OCI-LY7 (cell line): ENCODE data around the gene TNS1. TPM values are rescaled to one million over a fixed set of nuclear protein-coding genes. Genes with fewer than 3 reads are reported as not detected.

ENCODE experiments used
- BruUV-seq: library from RNA; stranded (reverse); fragments of 400-500 nt; replicated peaks from 2 replicates; lab custom pipeline; 2021; lab: Mats Ljungman, UMichigan
- CTCF ChIA-PET: fragments of 300-600 bp; sonication (Branson Sonifier 250); formaldehyde crosslinking; loops from one replicate; lab custom pipeline; 2022; ENCODE audit warnings: antibody characterized with exemption; ENCODE audit not compliant: unreplicated experiment; lab: Charles Lee
- POLR2A ChIA-PET: fragments of 300-600 bp; sonication (Branson Sonifier 250); formaldehyde crosslinking; loops from one replicate; lab custom pipeline; 2022; ENCODE audit warnings: antibody characterized with exemption; lab: Charles Lee
- DNase-seq: peaks from one replicate; pipeline ENCODE4 v3.0.0-alpha.2; 2015; ENCODE audit warnings: low spot score
- H2AFZ ChIP-seq: fragments of 200-600 bp; sonication (generic), shearing (Covaris generic); 2 replicates; pipeline ENCODE4 v1.6.1; 2014; ENCODE audit warnings: mild to moderate bottlenecking, antibody characterized with exemption, low read length, moderate library complexity
- H3K27ac ChIP-seq: fragments of 200-600 bp; sonication (generic); 2 replicates; pipeline ENCODE4 v1.5.1; 2014; ENCODE audit warnings: mixed run types, low read depth, mild to moderate bottlenecking, moderate library complexity, low read length, inconsistent platforms; ENCODE audit not compliant: poor library complexity, severe bottlenecking
- H3K36me3 ChIP-seq: fragments of 200-600 bp; sonication (generic); 2 replicates; pipeline ENCODE4 v1.6.1; 2014; ENCODE audit warnings: mild to moderate bottlenecking, antibody characterized with exemption, low read length, moderate library complexity, mixed read lengths; ENCODE audit not compliant: insufficient read depth
- H3K4me1 ChIP-seq: fragments of 200-600 bp; sonication (generic); 2 replicates; pipeline ENCODE4 v1.5.1; 2014; ENCODE audit warnings: mild to moderate bottlenecking, low read length; ENCODE audit not compliant: insufficient read depth, poor library complexity, severe bottlenecking
- H3K4me2 ChIP-seq: fragments of 200-600 bp; sonication (generic); 2 replicates; pipeline ENCODE4 v1.6.1; 2014; ENCODE audit warnings: mild to moderate bottlenecking, low read length
- H3K4me3 ChIP-seq: fragments of 200-600 bp; sonication (generic); 2 replicates; pipeline ENCODE4 v1.5.1; 2014; ENCODE audit warnings: mild to moderate bottlenecking, low read depth, low read length; ENCODE audit not compliant: poor library complexity, severe bottlenecking
- H3K79me2 ChIP-seq: fragments of 200-600 bp; sonication (generic); 2 replicates; pipeline ENCODE4 v1.6.1; 2016; ENCODE audit warnings: low read depth, mild to moderate bottlenecking, low read length, moderate library complexity, mixed read lengths; ENCODE audit not compliant: insufficient read depth
- H3K9me2 ChIP-seq: fragments of 200-600 bp; sonication (generic); 2 replicates; pipeline ENCODE4 v1.6.1; 2016; ENCODE audit warnings: mild to moderate bottlenecking, low read length, mixed read lengths; ENCODE audit not compliant: insufficient read depth
- H3K9me3 ChIP-seq: fragments of 200-600 bp; sonication (generic); 2 replicates; pipeline ENCODE4 v1.6.1; 2014; ENCODE audit warnings: mild to moderate bottlenecking, mixed run types, low read length, mixed read lengths
- H4K20me1 ChIP-seq: fragments of 200-600 bp; sonication (generic); 2 replicates; pipeline ENCODE4 v1.6.1; 2014; ENCODE audit warnings: mild to moderate bottlenecking, antibody characterized with exemption, low read length, moderate library complexity, mixed read lengths; ENCODE audit not compliant: insufficient read depth
- EZH2phosphoT487 ChIP-seq: fragments of 200-600 bp; sonication (generic); IDR thresholded peaks from 2 replicates; pipeline ENCODE4 v1.6.1; 2018; ENCODE audit warnings: low read depth, borderline replicate concordance, mild to moderate bottlenecking, mixed run types, antibody characterized with exemption, low read length, moderate library complexity, mixed read lengths
- intact Hi-C: fragments of 100-400 bp; cut with micrococcal nuclease; formaldehyde crosslinking; loops from one replicate; pipeline ENCODE4 v1.10.0; 2022; ENCODE audit not compliant: unreplicated experiment
- total RNA-seq, 2 experiments: library from RNA; depleted of rRNA in 1 of 2; stranded (reverse); fragments of >200 nt in 1 of 2; shearing (Covaris generic) in 1 of 2; gene quantifications; 2 replicates each; pipeline ENCODE4 v1.2.3, GENCODE V29; 2014 to 2022
- TF ChIP-seq, protein P1 (sequence below): fragments of 200-600 bp; sonication (generic); conservative IDR thresholded peaks from 2 replicates; pipeline ENCODE4 v1.5.1; 2014; ENCODE audit warnings: mild to moderate bottlenecking, antibody characterized with exemption, low read length, moderate library complexity, mixed read lengths

The TNS1 gene
- total RNA-seq, 2 experiments from 2014 or later, result not detected

GRCh38 chr2:217795706-217796465 is 206.9 kb downstream of the TNS1 start:
- Histone ChIP-seq H3K79me2 (no peaks in the 10 kb centered on the region), H3K9me3 (no peaks in the 10 kb centered on the region), H3K9me2 (no peaks in the 10 kb centered on the region), H2AFZ (no peak overlapping the region), H3K27ac (no peak overlapping the region), H4K20me1 (no peaks in the 10 kb centered on the region), H3K4me2 (no peak overlapping the region), H3K36me3 (no peaks in the 10 kb centered on the region), H3K4me3 (no peak overlapping the region), H3K4me1 (peaks cover 10% of the 10 kb centered on the region)
- DNase-seq, result no peak
- no peak for TF ChIP-seq EZH2phosphoT487
- TF ChIP-seq, protein P1, sequence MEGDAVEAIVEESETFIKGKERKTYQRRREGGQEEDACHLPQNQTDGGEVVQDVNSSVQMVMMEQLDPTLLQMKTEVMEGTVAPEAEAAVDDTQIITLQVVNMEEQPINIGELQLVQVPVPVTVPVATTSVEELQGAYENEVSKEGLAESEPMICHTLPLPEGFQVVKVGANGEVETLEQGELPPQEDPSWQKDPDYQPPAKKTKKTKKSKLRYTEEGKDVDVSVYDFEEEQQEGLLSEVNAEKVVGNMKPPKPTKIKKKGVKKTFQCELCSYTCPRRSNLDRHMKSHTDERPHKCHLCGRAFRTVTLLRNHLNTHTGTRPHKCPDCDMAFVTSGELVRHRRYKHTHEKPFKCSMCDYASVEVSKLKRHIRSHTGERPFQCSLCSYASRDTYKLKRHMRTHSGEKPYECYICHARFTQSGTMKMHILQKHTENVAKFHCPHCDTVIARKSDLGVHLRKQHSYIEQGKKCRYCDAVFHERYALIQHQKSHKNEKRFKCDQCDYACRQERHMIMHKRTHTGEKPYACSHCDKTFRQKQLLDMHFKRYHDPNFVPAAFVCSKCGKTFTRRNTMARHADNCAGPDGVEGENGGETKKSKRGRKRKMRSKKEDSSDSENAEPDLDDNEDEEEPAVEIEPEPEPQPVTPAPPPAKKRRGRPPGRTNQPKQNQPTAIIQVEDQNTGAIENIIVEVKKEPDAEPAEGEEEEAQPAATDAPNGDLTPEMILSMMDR, result no peak
- no TSS peak for BruUV-seq
- ChIA-PET CTCF (no interaction called here), POLR2A (no interaction called here)
- intact Hi-C loops, result no loop called here

GRCh38 chr2:217795067-217795466 is 207.7 kb downstream of the TNS1 start:
- Histone ChIP-seq H3K9me3 (no peaks in the 10 kb centered on the region), H2AFZ (no peak overlapping the region), H3K79me2 (no peaks in the 10 kb centered on the region), H3K36me3 (no peaks in the 10 kb centered on the region), H3K4me1 (peaks cover 10% of the 10 kb centered on the region), H3K4me3 (no peak overlapping the region), H4K20me1 (no peaks in the 10 kb centered on the region), H3K27ac (no peak overlapping the region), H3K4me2 (no peak overlapping the region), H3K9me2 (no peaks in the 10 kb centered on the region)
- no TSS peak for BruUV-seq
- intact Hi-C loops, result no loop called here
- CTCF ChIA-PET, result interaction anchor here (0.5 kb wide), 1 partner anchor 194 kb away, joined by 5 read pairs; no protein-coding TSS in a partner anchor
- no peak for DNase-seq
- TF ChIP-seq EZH2phosphoT487, result no peak
- TF ChIP-seq, protein P1, result no peak
- POLR2A ChIA-PET, result no interaction called here
